NCI-H226 (cell line): ENCODE data around the gene ARHGAP36.

ENCODE experiments used
- DNase-seq: peaks from one replicate; pipeline ENCODE4 v3.0.0-alpha.2; 2015

The ARHGAP36 gene

GRCh38 chrX:131072871-131073571 is 14.9 kb downstream of the ARHGAP36 start:
- no peak for DNase-seq

GRCh38 chrX:131073607-131074006 is 15.5 kb downstream of the ARHGAP36 start:
- no peak for DNase-seq

GRCh38 chrX:131081772-131082740 is 23.9 kb downstream of the ARHGAP36 start:
- no peak for DNase-seq

- DNase-seq: no peak
Observed at GRCh38 chrX:131083510-131084142, 25.5 kb downstream of the ARHGAP36 start.

GRCh38 chrX:131084145-131084544 is 26.0 kb downstream of the ARHGAP36 start:
- DNase-seq: no peak

- no peak for DNase-seq
Observed at GRCh38 chrX:131136776-131137175, 78.6 kb downstream of the ARHGAP36 start.

- DNase-seq: no peak
Observed at GRCh38 chrX:131139072-131139471, 80.9 kb downstream of the ARHGAP36 start.
